Posterior vena cava (tissue), 2 donors: ENCODE data around the gene HILPDA. TPM values are rescaled to one million over a fixed set of nuclear protein-coding genes. Genes with fewer than 3 reads are reported as not detected.

ENCODE experiments used
- total RNA-seq, 2 donors: library from RNA; stranded (reverse); fragmentation: NEBNext Ultra II Directional; extraction: Animal tissue kit (Norgen Biotek cat#: 25700); gene quantifications; one replicate each; pipeline ENCODE4 v1.2.1, GENCODE V29; 2021
- donor health status: DM: yes; HTN: yes; CAD: no.
- donor health status: DM: yes; HTN: yes; CAD: no.

Gene HILPDA
- total RNA-seq, 2 donors from 2014 or later = 12.8 to 18.1 TPM

Other genes with a start within 250 kb of the HILPDA start
- gene LEP, start 214.6 kb upstream of the HILPDA start, total RNA-seq = 1 to 10 TPM; 1.5 to 5.2 TPM
- 10 to 100 TPM; 32.9 to 33.9 TPM for gene RBM28, start 112.0 kb upstream of the HILPDA start, total RNA-seq
- 1 to 10 TPM in 1 of 2 donors, under 1 TPM in 1; 0.43 to 1.2 TPM for gene PRRT4, start 94.2 kb upstream of the HILPDA start, total RNA-seq
- gene IMPDH1, start 45.9 kb upstream of the HILPDA start, total RNA-seq = 10 to 100 TPM; 44.7 to 49.4 TPM
- gene METTL2B, start 20.9 kb downstream of the HILPDA start, total RNA-seq = 10 to 100 TPM; 22.0 to 23.6 TPM
- 1 to 10 TPM; 2.9 to 3.0 TPM for gene GARIN1A, start 216.4 kb downstream of the HILPDA start, total RNA-seq